ENCODE data around the gene CR1L. TPM values are rescaled to one million over a fixed set of nuclear protein-coding genes. Genes with fewer than 3 reads are reported as not detected.
"Not testable (repeated sequence)": the region's sequence is repeated elsewhere in the genome, so short reads cannot be mapped to it uniquely, and the experiment has no call there.

CR1L gene
- total and polyA plus RNA-seq, 9 of the 15 experiments (the other 6 are each of a cell fraction or from before 2014, with no cell fraction given) = 10.1 to 74.8 (median 34.3) TPM

DNA sequence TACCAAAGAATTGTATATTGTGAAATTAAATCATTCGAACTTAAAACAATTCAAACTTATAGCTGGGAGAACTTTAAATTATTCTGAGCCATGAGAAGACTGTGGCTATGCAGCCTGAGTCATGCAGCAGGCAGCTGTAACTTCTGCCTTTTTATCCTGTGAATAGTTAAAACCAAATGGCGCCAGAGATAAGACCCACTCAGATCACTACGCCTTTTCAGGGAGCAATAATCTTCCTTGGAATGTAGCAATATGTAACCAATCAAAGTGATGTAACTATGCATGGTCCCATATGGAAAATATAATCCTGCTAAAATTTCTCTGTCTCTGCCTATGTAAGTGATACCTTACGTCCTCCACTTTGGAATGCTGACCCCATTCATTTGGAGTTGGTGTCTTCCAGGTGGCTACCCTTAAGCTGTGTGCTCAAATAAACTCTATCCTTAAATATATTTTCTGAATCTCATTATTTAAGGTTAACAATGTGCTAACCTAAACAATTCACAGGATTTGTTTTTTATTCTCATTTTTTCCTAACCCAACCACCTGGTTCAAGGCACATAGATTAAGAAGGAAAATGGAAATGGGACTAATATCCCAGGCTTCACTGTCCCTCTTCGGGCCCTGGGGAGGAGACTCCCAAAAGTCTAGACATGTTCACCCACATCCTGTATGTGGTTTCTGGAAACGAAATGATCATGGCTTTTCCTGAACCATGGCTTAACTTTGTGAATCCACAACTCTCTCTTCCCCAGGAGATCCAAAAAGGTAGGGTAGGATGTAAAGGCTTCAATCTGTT, 35.9 kb downstream of the CR1L start (continued):
- TF ChIP-seq, protein P1, sequence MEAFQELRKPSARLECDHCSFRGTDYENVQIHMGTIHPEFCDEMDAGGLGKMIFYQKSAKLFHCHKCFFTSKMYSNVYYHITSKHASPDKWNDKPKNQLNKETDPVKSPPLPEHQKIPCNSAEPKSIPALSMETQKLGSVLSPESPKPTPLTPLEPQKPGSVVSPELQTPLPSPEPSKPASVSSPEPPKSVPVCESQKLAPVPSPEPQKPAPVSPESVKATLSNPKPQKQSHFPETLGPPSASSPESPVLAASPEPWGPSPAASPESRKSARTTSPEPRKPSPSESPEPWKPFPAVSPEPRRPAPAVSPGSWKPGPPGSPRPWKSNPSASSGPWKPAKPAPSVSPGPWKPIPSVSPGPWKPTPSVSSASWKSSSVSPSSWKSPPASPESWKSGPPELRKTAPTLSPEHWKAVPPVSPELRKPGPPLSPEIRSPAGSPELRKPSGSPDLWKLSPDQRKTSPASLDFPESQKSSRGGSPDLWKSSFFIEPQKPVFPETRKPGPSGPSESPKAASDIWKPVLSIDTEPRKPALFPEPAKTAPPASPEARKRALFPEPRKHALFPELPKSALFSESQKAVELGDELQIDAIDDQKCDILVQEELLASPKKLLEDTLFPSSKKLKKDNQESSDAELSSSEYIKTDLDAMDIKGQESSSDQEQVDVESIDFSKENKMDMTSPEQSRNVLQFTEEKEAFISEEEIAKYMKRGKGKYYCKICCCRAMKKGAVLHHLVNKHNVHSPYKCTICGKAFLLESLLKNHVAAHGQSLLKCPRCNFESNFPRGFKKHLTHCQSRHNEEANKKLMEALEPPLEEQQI (IDR thresholded peaks at IDR 0.05) = peak; percentile 86
- TF ChIP-seq, protein P2, sequence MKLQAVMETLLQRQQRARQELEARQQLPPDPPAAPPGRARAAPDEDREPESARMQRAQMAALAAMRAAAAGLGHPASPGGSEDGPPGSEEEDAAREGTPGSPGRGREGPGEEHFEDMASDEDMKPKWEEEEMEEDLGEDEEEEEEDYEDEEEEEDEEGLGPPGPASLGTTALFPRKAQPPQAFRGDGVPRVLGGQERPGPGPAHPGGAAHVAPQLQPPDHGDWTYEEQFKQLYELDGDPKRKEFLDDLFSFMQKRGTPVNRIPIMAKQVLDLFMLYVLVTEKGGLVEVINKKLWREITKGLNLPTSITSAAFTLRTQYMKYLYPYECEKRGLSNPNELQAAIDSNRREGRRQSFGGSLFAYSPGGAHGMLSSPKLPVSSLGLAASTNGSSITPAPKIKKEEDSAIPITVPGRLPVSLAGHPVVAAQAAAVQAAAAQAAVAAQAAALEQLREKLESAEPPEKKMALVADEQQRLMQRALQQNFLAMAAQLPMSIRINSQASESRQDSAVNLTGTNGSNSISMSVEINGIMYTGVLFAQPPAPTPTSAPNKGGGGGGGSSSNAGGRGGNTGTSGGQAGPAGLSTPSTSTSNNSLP (IDR thresholded peaks at IDR 0.05; ENCODE audit: borderline replicate concordance, low read depth, low read length) = peak; percentile 89; the same call in 1 of the 2 replicates
- TF ChIP-seq, protein P3, sequence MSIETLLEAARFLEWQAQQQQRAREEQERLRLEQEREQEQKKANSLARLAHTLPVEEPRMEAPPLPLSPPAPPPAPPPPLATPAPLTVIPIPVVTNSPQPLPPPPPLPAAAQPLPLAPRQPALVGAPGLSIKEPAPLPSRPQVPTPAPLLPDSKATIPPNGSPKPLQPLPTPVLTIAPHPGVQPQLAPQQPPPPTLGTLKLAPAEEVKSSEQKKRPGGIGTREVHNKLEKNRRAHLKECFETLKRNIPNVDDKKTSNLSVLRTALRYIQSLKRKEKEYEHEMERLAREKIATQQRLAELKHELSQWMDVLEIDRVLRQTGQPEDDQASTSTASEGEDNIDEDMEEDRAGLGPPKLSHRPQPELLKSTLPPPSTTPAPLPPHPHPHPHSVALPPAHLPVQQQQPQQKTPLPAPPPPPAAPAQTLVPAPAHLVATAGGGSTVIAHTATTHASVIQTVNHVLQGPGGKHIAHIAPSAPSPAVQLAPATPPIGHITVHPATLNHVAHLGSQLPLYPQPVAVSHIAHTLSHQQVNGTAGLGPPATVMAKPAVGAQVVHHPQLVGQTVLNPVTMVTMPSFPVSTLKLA (conservative IDR thresholded peaks at IDR 0.05) = peak in 1 of 2 experiments; percentile 49; a peak in 1 of 4 replicates
- TF ChIP-seq STAT5A (IDR thresholded peaks at IDR 0.05; ENCODE audit: borderline replicate concordance, low read length) (peak; percentile 69), ADNP (tag; IDR thresholded peaks at IDR 0.05) (peak; percentile 39; the same call in 1 of the 2 replicates), TOE1 (IDR thresholded peaks at IDR 0.05; ENCODE audit: borderline replicate concordance) (0 out of 2 replicates have a peak, but pooled peaks have one; percentile 27), LEF1 (IDR thresholded peaks at IDR 0.05) (peak; percentile 54), ZEB2 (IDR thresholded peaks at IDR 0.05) (peak; percentile 32; the same call in 1 of the 2 replicates), MBD2 (IDR thresholded peaks at IDR 0.05; ENCODE audit: borderline replicate concordance, low read depth) (0 out of 2 replicates have a peak, but pooled peaks have one; percentile 26), TCF3 (CRISPR knock-in tag; IDR thresholded peaks at IDR 0.05) (peak; percentile 90), CXXC5 (CRISPR knock-in tag; IDR thresholded peaks at IDR 0.05) (peak; percentile 86), GATA2 (CRISPR knock-in tag; IDR thresholded peaks at IDR 0.05) (peak; percentile 79), HDAC3 (IDR thresholded peaks at IDR 0.05; ENCODE audit: borderline replicate concordance, partially characterized antibody) (peak; percentile 70), TEAD2 (tag; IDR thresholded peaks at IDR 0.05) (peak; percentile 80), SOX6 (IDR thresholded peaks at IDR 0.05) (peak; percentile 64; the same call in 1 of the 2 replicates), TRIM24 (IDR thresholded peaks at IDR 0.05) (peak; percentile 85 to 91)
- not testable (repeated sequence) for TF ChIP-seq TOE1 (CRISPR knock-in tag; IDR thresholded peaks at IDR 0.05; ENCODE audit: borderline replicate concordance, low read depth)
- TF ChIP-seq, protein P4, sequence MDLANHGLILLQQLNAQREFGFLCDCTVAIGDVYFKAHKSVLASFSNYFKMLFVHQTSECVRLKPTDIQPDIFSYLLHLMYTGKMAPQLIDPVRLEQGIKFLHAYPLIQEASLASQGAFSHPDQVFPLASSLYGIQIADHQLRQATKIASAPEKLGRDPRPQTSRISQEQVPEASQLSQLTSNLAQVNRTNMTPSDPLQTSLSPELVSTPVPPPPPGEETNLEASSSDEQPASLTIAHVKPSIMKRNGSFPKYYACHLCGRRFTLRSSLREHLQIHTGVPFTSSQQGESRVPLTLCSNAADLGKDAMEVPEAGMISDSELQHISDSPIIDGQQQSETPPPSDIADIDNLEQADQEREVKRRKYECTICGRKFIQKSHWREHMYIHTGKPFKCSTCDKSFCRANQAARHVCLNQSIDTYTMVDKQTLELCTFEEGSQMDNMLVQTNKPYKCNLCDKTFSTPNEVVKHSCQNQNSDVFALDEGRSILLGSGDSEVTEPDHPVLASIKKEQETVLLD (IDR thresholded peaks at IDR 0.05) = peak; percentile 55; the same call in 1 of the 2 replicates

Data from K562 (cell line).